SK-N-SH treated with all-trans-retinoic acid at 6 μM for 48 hours (cell line): ENCODE measurements around the gene LDHAL6B.

Experiments
- ARNTL ChIP-seq: fragments of 450-650 bp; formaldehyde crosslinking; IDR thresholded peaks from 2 replicates; pipeline ENCODE4 v1.5.0; 2020; ENCODE audit warnings: low read depth, mild to moderate bottlenecking, moderate library complexity, borderline replicate concordance
- BACH2 ChIP-seq: fragments of 250-450 bp; sonication (Bioruptor Pico); IDR thresholded peaks from 2 replicates; pipeline ENCODE4 v1.9.0; 2021; ENCODE audit warnings: mild to moderate bottlenecking, borderline replicate concordance
- CSRNP3 ChIP-seq: fragments of 250-450 bp; sonication (Bioruptor Pico); IDR thresholded peaks from 2 replicates; pipeline ENCODE4 v1.5.1; 2021; ENCODE audit warnings: mild to moderate bottlenecking, moderate library complexity
- ESRRG ChIP-seq: fragments of 250-450 bp; sonication (Bioruptor Pico); IDR thresholded peaks from 2 replicates; pipeline ENCODE4 v1.6.1; 2021; ENCODE audit warnings: mild to moderate bottlenecking
- GLIS3 ChIP-seq: fragments of 250-450 bp; sonication (Bioruptor Pico); IDR thresholded peaks from 2 replicates; pipeline ENCODE4 v1.5.0; 2020; ENCODE audit warnings: mild to moderate bottlenecking, moderate library complexity
- ISL1 ChIP-seq: fragments of 250-450 bp; sonication (Bioruptor Pico); IDR thresholded peaks from 2 replicates; pipeline ENCODE4 v2.1.2; 2022; ENCODE audit warnings: mild to moderate bottlenecking, moderate library complexity
- PATZ1 ChIP-seq: fragments of 250-450 bp; sonication (Bioruptor Pico); IDR thresholded peaks from 2 replicates; pipeline ENCODE4 v1.8.0; 2020; ENCODE audit warnings: mild to moderate bottlenecking, moderate library complexity, borderline replicate concordance
- RARB ChIP-seq: fragments of 250-450 bp; sonication (Bioruptor Pico); IDR thresholded peaks from 2 replicates; pipeline ENCODE4 v1.8.0; 2021; ENCODE audit warnings: mild to moderate bottlenecking, moderate library complexity
- TSHZ2 ChIP-seq: fragments of 250-450 bp; sonication (Bioruptor Pico); IDR thresholded peaks from 2 replicates; pipeline ENCODE4 v1.5.0; 2020; ENCODE audit warnings: mild to moderate bottlenecking, moderate library complexity
- ZNF565 ChIP-seq: fragments of 450-650 bp; formaldehyde crosslinking; conservative IDR thresholded peaks from 2 replicates; pipeline ENCODE4 v1.5.0; 2020; ENCODE audit warnings: low read depth, mild to moderate bottlenecking, moderate library complexity
- ZNF8 ChIP-seq: fragments of 450-650 bp; formaldehyde crosslinking; IDR thresholded peaks from 2 replicates; pipeline ENCODE4 v1.5.0; 2020; ENCODE audit warnings: mild to moderate bottlenecking, moderate library complexity

GRCh38 chr15:59237119-59237855 is 30.6 kb downstream of the LDHAL6B start:
- TF ChIP-seq RARB (CRISPR knock-in tag): no peak
- TF ChIP-seq TSHZ2 (CRISPR knock-in tag): no peak
- TF ChIP-seq CSRNP3: no peak
- no peak for TF ChIP-seq ISL1 (CRISPR knock-in tag)
- no peak for TF ChIP-seq GLIS3 (CRISPR knock-in tag)
- no peak for TF ChIP-seq BACH2 (CRISPR knock-in tag)
- TF ChIP-seq ESRRG (CRISPR knock-in tag): no peak
- TF ChIP-seq ZNF565 (CRISPR knock-in tag): no peak
- TF ChIP-seq ARNTL (CRISPR knock-in tag): no peak
- no peak for TF ChIP-seq ZNF8 (CRISPR knock-in tag)
- TF ChIP-seq PATZ1 (CRISPR knock-in tag): no peak
